Activated CD4-positive, alpha-beta T cell treated with anti-CD3 and anti-CD28 coated beads for 36 hours (primary cell): ENCODE data around the gene COL4A1. TPM values are rescaled to one million over a fixed set of nuclear protein-coding genes. Genes with fewer than 3 reads are reported as not detected.
"Not testable (repeated sequence)": the region's sequence is repeated elsewhere in the genome, so short reads cannot be mapped to it uniquely, and the experiment has no call there.

Source experiments
- ATAC-seq: fragments of 200-7000 bp; cut with Tn5 transposase; one replicate; pipeline ENCODE4 v1.10.0; 2021; ENCODE audit warnings: mild to moderate bottlenecking, moderate library complexity
- CTCF ChIA-PET: fragments of 350-600 bp; sonication (Branson Sonifier 250); formaldehyde crosslinking; loops from one replicate; lab custom pipeline; 2021; ENCODE audit warnings: antibody characterized with exemption; lab: Charles Lee
- POLR2A ChIA-PET: fragments of 350-600 bp; sonication (Branson Sonifier 250); formaldehyde crosslinking; loops from one replicate; lab custom pipeline; 2021; ENCODE audit warnings: antibody characterized with exemption, inconsistent platforms; lab: Charles Lee
- DNase-seq: peaks from one replicate; pipeline ENCODE4 v3.0.0-alpha.2; 2020
- H3K27ac Mint-ChIP-seq: one replicate; pipeline ENCODE4 v1.8.0; 2021; ENCODE audit warnings: mixed read lengths
- H3K27me3 Mint-ChIP-seq: one replicate; pipeline ENCODE4 v1.8.0; 2021; ENCODE audit warnings: mixed read lengths
- H3K36me3 Mint-ChIP-seq: one replicate; pipeline ENCODE4 v1.8.0; 2021; ENCODE audit warnings: low read depth, mixed read lengths
- H3K4me1 Mint-ChIP-seq: one replicate; pipeline ENCODE4 v1.8.0; 2021; ENCODE audit warnings: mixed read lengths
- H3K4me3 Mint-ChIP-seq: one replicate; pipeline ENCODE4 v1.8.0; 2021; ENCODE audit warnings: mild to moderate bottlenecking, moderate library complexity, mixed read lengths
- H3K9me3 Mint-ChIP-seq: one replicate; pipeline ENCODE4 v1.8.0; 2021; ENCODE audit warnings: low read depth, mixed read lengths
- intact Hi-C, 2 experiments: fragments of 100-400 bp; cut with DNase I in 1 of 2; cut with micrococcal nuclease in 1 of 2; formaldehyde crosslinking; loops; one replicate each; pipeline versions ENCODE4 v1.14.2 to v1.15.1; 2022 to 2024; cut with DNase I, micrococcal nuclease
- total RNA-seq, 2 experiments: library from RNA; stranded (reverse); gene quantifications; one replicate each; pipeline ENCODE4 v1.2.3, GENCODE V29; 2021

COL4A1 gene
- total RNA-seq, 2 experiments from 2014 or later = 0.14 TPM; not detected in 1

DNA sequence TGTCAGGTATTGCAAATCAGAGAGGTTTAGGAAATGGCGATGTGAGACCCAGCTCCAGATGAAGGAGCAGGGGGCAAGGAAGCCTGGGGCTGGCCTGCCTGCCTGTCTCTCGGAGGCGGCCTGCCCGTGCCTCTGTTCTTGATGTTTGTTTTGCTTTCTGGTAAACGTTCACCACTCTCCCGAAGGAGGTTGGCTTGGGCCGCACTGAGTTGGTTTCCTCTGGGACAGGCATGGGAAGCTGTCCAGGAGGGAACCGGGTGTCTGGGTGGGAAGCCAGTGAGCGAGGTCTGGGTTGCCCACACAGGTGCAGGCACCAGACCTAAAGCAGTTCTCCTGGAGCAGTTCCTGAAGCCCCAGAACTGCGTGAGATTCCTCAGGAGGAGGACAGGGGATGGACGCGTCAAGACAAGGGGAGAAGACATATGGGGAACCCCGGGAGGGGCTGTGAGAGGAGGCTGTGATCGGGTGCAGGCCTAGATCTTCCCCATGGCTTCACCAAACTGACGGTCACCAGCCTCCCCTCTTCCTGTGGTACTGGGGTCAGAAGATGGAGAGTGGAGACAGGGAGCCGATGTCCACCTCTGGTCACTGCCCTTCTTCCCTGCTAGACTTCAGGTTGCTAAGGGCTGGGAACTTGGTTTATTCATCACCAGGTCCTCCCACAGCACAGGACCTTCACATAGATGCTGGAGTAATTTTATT is 15.3 kb upstream of the COL4A1 start:
- Mint-ChIP-seq H3K4me3 (no peak overlapping the region), H3K9me3 (no peaks in the 10 kb centered on the region), H3K4me1 (peaks cover 14% of the 10 kb centered on the region), H3K36me3 (no peaks in the 10 kb centered on the region), H3K27me3 (peaks cover 42% of the 10 kb centered on the region), H3K27ac (no peak overlapping the region)
- no peak for ATAC-seq
- no peak for DNase-seq
- intact Hi-C loops = no loop called here
- CTCF ChIA-PET = interaction anchor here (0.7 kb wide), 1 partner anchor 777 kb away, joined by 3 read pairs; no protein-coding TSS in a partner anchor
- POLR2A ChIA-PET = no interaction called here

DNA sequence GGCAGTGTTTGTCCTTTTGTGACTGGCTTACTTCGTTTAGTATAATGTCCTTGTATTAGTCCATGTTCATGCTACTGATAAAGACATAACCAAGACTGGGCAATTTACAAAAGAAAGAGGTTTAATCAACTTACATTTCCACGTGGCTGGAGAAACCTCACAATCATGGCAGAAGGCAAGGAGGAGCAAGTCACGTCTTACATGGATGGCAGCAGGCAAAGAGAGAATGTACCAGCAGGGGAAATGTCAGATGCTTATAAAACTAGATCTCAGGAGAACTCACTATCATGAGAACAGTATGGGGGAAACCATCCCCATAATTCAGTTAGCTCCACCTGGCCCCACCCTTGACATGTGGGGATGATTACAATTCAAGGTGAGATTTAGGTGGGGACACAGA is 14.6 kb upstream of the COL4A1 start:
- H3K27me3 Mint-ChIP-seq = peaks cover 40% of the 10 kb centered on the region

DNA sequence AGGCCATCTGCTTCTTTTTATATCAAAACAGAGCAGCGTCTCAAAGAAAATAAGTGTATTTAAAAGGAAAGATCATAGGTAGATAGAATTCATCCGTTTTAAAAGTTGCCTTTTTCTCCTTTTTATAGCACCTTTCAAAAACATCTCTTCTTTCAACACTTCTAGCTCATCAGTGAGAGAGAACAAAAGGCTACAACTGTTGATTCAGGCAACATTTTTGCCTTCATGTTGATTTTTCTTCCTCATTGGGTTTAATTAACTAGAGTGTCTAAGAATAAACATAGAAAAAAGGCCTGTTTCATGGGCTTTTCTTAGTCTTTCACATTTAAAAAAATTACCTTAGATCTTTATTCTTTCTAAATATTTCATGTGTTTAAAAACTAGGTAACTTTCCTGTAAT is 13.7 kb upstream of the COL4A1 start:
- H3K27me3 Mint-ChIP-seq = peaks cover 35% of the 10 kb centered on the region
- H3K4me1 Mint-ChIP-seq = peaks cover 14% of the 10 kb centered on the region
- no peaks in the 10 kb centered on the region for H3K36me3 Mint-ChIP-seq
- no peak overlapping the region for H3K4me3 Mint-ChIP-seq
- H3K27ac Mint-ChIP-seq = no peak overlapping the region
- intact Hi-C loops = loop anchor here in 1 of 2 experiments (2.0 kb wide), 2 partner anchors 20 to 100 kb away; no protein-coding TSS in a partner anchor
- POLR2A ChIA-PET = no interaction called here
- no peak for ATAC-seq
- H3K9me3 Mint-ChIP-seq = no peaks in the 10 kb centered on the region
- CTCF ChIA-PET = no interaction called here
- no peak for DNase-seq

More for the DNA sequence above, 14.6 kb upstream of the COL4A1 start:
- CTCF ChIA-PET, ATAC-seq, POLR2A ChIA-PET, H3K9me3 Mint-ChIP-seq, H3K36me3 Mint-ChIP-seq, H3K4me3 Mint-ChIP-seq, H3K27ac Mint-ChIP-seq, DNase-seq: not testable (repeated sequence)
- intact Hi-C loops = loop anchor here in 1 of 2 experiments (2.0 kb wide), 2 partner anchors 19 to 99 kb away; no protein-coding TSS in a partner anchor
- H3K4me1 Mint-ChIP-seq = peaks cover 14% of the 10 kb centered on the region

DNA sequence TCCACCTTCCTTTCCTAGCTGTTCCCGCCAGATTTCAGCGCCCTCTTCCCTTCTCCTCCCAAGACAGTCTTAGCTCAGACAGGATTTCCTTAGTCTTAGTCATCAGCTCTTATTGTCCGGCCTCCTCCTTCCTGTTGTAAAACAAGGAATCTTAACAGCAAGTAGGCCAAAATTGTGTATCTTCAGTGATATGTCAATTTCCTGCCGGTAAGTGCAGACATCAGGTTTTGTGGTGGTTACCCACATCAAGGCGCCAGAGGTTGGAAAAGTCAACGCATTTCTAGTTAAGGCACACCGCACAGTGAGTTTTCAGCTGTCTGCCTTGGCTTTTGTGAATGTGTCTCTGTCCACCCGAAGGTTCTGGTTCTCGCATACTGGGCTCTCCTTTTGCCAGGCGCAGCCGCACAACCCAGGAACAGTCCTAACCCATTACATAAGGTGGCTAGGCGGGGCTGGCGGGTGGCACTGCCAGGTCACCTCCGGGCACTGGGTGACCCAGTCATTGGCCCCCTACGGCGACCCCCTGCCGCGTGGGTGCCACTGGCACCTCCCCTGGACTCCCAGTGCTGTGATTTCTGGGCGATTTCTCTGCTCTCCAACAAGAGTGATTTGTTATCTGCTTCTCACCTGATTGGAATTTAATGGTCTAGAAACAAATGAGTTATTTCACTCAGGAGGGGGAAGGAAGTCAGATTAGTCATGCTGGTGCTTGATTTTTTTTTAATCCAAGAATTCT is 13.0 kb upstream of the COL4A1 start:
- ATAC-seq (peak; percentile 79), DNase-seq (peak; percentile 83)
- H3K9me3 Mint-ChIP-seq = no peaks in the 10 kb centered on the region
- H3K27ac Mint-ChIP-seq = no peak overlapping the region
- peaks cover 38% of the 10 kb centered on the region for H3K27me3 Mint-ChIP-seq
- CTCF ChIA-PET = no interaction called here
- POLR2A ChIA-PET = no interaction called here
- H3K4me1 Mint-ChIP-seq = peaks cover 14% of the 10 kb centered on the region
- no peak overlapping the region for H3K4me3 Mint-ChIP-seq
- no peaks in the 10 kb centered on the region for H3K36me3 Mint-ChIP-seq
- intact Hi-C loops = loop anchor here in 1 of 2 experiments (1.0 to 2.0 kb wide), 3 partner anchors 21 to 182 kb away; no protein-coding TSS in a partner anchor

DNA sequence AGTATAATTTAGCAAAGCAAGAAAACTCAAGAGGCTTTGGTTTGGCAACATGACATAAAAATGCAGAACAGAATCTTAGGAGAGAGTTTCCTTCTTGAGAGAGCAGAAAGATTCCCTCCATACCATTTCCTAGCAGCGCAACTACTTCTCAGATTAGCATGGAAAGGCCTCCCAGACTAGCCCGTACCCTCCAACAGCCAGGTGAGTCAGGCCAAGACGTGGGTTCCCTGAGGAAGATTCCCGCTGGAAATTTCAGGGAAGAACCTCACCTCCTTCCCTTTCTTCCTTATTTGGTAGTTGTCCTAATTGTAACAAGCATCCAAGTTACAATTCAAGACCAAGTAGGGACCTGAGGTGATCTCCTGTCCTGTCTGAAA is 12.4 kb upstream of the COL4A1 start:
- ATAC-seq (peak; percentile 25), DNase-seq (no peak)
- POLR2A ChIA-PET = no interaction called here
- Mint-ChIP-seq H3K4me3 (no peak overlapping the region), H3K27ac (no peak overlapping the region), H3K9me3 (no peaks in the 10 kb centered on the region), H3K4me1 (peaks cover 14% of the 10 kb centered on the region), H3K36me3 (no peaks in the 10 kb centered on the region), H3K27me3 (peaks cover 34% of the 10 kb centered on the region)
- CTCF ChIA-PET = no interaction called here
- intact Hi-C loops = loop anchor here in 1 of 2 experiments (1.0 kb wide), 1 partner anchor 181 kb away; no protein-coding TSS in a partner anchor

DNA sequence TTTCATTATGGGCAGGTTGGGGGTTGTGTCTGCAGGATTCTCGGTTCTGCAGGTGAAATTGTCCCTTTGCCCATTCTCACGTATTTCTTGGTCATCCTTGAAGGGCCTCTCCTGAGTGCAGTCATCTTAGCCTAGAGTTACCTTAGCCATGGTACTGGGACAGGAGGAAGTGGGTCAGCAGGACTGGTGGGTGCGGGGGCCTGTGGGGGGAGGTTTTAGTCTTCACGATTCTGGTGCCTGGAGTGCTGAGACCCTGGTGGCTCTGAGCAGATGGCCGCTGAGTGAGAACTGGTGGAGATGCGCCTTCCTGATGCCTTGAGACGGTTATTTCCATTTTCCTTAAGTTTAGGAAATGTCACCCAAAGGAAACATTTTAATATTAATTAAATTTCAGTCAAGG is 12.0 kb upstream of the COL4A1 start:
- DNase-seq (no peak), ATAC-seq (no peak)
- peaks cover 39% of the 10 kb centered on the region for H3K27me3 Mint-ChIP-seq
- intact Hi-C loops = loop anchor here in 1 of 2 experiments (1.0 kb wide), 1 partner anchor 181 kb away; no protein-coding TSS in a partner anchor
- POLR2A ChIA-PET = no interaction called here
- no peaks in the 10 kb centered on the region for H3K36me3 Mint-ChIP-seq
- no peak overlapping the region for H3K4me3 Mint-ChIP-seq
- peaks cover 14% of the 10 kb centered on the region for H3K4me1 Mint-ChIP-seq
- no peak overlapping the region for H3K27ac Mint-ChIP-seq
- H3K9me3 Mint-ChIP-seq = no peaks in the 10 kb centered on the region
- CTCF ChIA-PET = no interaction called here

DNA sequence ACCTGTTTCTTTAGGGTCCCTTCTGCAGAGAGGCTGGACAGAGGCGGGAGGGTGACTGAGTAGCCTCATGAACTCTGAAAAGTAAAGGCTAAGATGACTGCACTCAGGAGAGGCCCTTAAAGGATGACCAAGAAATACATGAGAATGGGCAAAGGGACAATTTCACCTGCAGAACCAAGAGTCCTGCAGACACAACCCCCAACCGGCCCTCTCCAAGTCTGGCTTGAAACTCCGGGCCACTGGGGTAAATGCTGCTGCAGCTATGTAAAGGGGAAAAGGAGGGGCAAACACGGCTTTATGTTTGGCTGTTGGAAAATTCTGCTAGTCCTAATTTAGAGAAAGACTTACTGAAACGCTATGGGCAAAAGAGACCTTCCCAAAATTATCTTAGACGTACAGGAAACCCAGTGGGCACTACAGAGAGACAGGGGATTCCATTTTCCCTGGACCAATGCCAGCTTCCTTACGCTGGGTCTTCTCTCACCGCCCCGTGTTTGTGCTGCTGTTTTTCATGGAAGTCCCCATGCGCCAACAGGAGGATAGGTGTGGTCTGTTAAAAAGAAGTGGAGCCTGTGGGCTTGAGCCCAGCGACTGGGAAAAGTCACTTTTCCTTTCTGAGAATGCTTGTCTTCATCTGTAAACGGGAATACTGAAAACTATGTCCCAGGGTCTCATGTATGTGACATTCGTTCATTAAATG is 10.7 kb upstream of the COL4A1 start:
- DNase-seq = no peak
- ChIA-PET POLR2A (no interaction called here), CTCF (no interaction called here)
- no peaks in the 10 kb centered on the region for H3K9me3 Mint-ChIP-seq
- ATAC-seq = no peak
- no peak overlapping the region for H3K4me3 Mint-ChIP-seq
- no peak overlapping the region for H3K27ac Mint-ChIP-seq
- peaks cover 45% of the 10 kb centered on the region for H3K27me3 Mint-ChIP-seq
- H3K36me3 Mint-ChIP-seq = no peaks in the 10 kb centered on the region
- H3K4me1 Mint-ChIP-seq = peaks cover 14% of the 10 kb centered on the region
- intact Hi-C loops = no loop called here

DNA sequence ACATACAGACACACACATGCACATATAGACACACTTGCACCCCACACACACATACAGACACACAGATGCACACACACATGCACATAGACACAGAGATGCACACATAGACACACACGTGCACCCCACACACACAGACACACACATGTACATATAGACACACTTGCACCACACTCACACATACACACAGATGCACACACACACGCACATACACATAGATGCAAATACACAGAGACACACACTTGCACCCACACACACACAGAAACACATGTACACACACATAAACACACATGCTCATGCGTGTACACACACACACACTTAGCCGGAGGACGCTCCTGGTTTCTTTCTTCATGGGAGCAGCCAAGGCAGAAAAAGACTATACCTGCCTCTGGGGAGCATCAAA is 10.1 kb upstream of the COL4A1 start:
- Mint-ChIP-seq H3K9me3 (no peaks in the 10 kb centered on the region), H3K4me3 (no peak overlapping the region), H3K36me3 (no peaks in the 10 kb centered on the region), H3K27ac (no peak overlapping the region), H3K27me3 (peaks cover 45% of the 10 kb centered on the region), H3K4me1 (peaks cover 14% of the 10 kb centered on the region)
- intact Hi-C loops = no loop called here
- ATAC-seq (no peak), DNase-seq (no peak)
- CTCF ChIA-PET = no interaction called here
- POLR2A ChIA-PET = no interaction called here

DNA sequence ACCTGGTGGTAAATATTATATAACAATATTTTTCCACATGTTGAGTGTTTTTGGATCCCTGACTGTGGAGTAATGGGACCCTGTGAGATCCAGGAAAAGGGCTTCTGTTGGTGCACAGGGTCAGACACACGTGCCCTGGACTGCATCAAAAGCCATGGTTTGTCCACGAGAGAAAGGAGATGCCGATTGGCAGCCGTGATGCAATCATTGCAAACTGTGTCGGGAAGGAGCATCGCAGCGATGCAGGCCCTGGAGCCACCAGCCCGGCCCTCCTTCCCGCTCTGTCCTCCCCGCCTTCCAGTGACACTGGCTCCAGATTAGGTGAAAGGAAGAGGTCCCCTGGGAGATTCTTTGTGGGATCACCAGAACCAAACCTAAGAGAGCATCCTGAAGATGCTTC is 9.2 kb upstream of the COL4A1 start:
- Mint-ChIP-seq H3K4me1 (peaks cover 14% of the 10 kb centered on the region), H3K27me3 (peaks cover 42% of the 10 kb centered on the region), H3K36me3 (no peaks in the 10 kb centered on the region), H3K9me3 (no peaks in the 10 kb centered on the region), H3K4me3 (no peak overlapping the region), H3K27ac (no peak overlapping the region)
- ChIA-PET CTCF (no interaction called here), POLR2A (no interaction called here)
- ATAC-seq (no peak), DNase-seq (no peak)
- intact Hi-C loops = no loop called here

DNA sequence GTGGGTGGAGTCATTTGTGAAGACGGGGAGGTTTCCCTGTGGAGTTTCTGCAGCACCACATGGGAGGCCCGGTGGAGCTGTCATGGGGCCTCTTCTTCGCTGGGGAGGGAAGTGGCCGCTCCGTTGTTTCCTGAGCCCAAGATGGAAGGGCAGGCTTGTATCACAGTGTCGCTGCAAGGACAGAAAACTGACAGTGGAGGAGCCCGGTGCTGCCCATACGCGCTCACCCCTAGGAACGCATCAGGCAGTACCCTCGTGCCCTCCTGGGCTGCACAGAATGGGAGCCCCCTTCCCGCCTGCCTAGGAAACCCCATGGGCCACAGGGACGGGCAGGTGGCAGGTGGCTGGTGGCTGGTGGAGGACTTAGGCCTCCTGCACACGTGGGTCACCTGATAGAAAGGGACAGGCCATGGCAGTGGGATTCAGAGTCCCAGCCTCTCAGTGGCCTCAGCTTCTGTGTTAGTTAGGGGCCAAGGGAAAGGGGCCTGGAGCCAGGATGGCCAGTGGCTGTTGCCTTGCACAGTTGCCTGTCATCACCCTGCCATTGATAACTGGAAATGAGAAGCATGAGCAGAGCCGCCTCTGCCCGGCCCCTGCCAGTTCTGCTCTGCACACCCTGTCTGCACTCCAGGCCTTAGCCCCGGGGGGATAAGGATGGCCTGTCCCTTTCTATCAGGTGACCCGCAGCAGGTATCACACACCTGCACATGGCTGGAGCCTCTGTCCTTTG is 7.7 kb upstream of the COL4A1 start:
- Mint-ChIP-seq H3K27me3 (peaks cover 55% of the 10 kb centered on the region), H3K4me1 (peaks cover 5% of the 10 kb centered on the region), H3K27ac (no peak overlapping the region), H3K36me3 (no peaks in the 10 kb centered on the region), H3K9me3 (no peaks in the 10 kb centered on the region), H3K4me3 (no peak overlapping the region)
- DNase-seq = no peak
- POLR2A ChIA-PET = no interaction called here
- no peak for ATAC-seq
- CTCF ChIA-PET = no interaction called here
- intact Hi-C loops = loop anchor here in 1 of 2 experiments (5.0 kb wide), 1 partner anchor 798 kb away; no protein-coding TSS in a partner anchor

DNA sequence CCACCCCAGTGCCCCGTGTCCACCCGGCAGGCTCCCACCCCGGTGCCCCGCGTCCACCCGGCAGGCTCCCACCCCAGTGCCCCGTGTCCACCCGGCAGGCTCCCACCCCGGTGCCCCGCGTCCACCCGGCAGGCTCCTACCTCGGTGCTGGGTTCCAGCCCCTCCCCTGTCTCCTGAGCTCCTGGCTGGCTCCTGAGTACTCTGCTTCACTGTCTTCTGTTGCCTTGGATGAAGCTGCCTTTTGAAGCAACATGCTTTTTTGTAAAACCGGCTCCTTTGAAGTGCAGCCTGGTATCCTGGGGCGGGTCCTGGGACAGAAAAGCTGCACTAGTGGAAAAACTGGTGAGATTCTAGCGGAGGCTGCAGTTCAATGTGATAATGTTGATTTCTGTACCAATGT is 6.8 kb upstream of the COL4A1 start:
- H3K4me1 Mint-ChIP-seq, DNase-seq, POLR2A ChIA-PET, H3K27ac Mint-ChIP-seq, H3K36me3 Mint-ChIP-seq, ATAC-seq, H3K4me3 Mint-ChIP-seq, H3K9me3 Mint-ChIP-seq: not testable (repeated sequence)
- CTCF ChIA-PET = interaction anchor here (0.6 kb wide), 1 partner anchor 1748 kb away, joined by 3 read pairs; no protein-coding TSS in a partner anchor
- peaks cover 58% of the 10 kb centered on the region for H3K27me3 Mint-ChIP-seq
- intact Hi-C loops = loop anchor here in 1 of 2 experiments (5.0 kb wide), 1 partner anchor 799 kb away; no protein-coding TSS in a partner anchor
